GM23338 (cell line): Measurements from ENCODE around the gene NT5M. TPM values are rescaled to one million over a fixed set of nuclear protein-coding genes. Genes with fewer than 3 reads are reported as not detected.

Source experiments
- ATAC-seq: fragments of 200-7000 bp; cut with Tn5 transposase; 3 replicates; pipeline ENCODE4 v1.9.1; 2020
- DNase-seq: peaks from one replicate; pipeline ENCODE4 v3.0.0-alpha.2; 2015; ENCODE audit warnings: low spot score
- H2AFZ ChIP-seq: fragments of 200-600 bp; sonication (generic); 2 replicates; pipeline ENCODE4 v1.8.0; 2016; ENCODE audit warnings: antibody characterized with exemption, mild to moderate bottlenecking, moderate library complexity
- H3F3A ChIP-seq: fragments of 200-600 bp; sonication (generic); replicated peaks from 2 replicates; pipeline ENCODE4 v1.8.0; 2017; ENCODE audit warnings: antibody characterized with exemption, mixed run types, low read depth
- H3K27ac ChIP-seq: fragments of 200-600 bp; sonication (generic); 2 replicates; pipeline ENCODE4 v1.6.1; 2016; ENCODE audit warnings: low read depth
- H3K27me3 ChIP-seq: fragments of 200-600 bp; sonication (generic); 2 replicates; pipeline ENCODE4 v1.8.0; 2016; ENCODE audit warnings: mild to moderate bottlenecking, mixed run types, moderate library complexity; ENCODE audit not compliant: insufficient read depth
- H3K36me3 ChIP-seq: fragments of 200-600 bp; sonication (generic); 2 replicates; pipeline ENCODE4 v1.8.0; 2016; ENCODE audit warnings: mild to moderate bottlenecking; ENCODE audit not compliant: insufficient read depth
- H3K4me1 ChIP-seq: fragments of 200-600 bp; sonication (generic); 2 replicates; pipeline ENCODE4 v1.8.0; 2016; ENCODE audit warnings: mild to moderate bottlenecking, moderate library complexity; ENCODE audit not compliant: insufficient read depth
- H3K4me2 ChIP-seq: fragments of 200-600 bp; sonication (generic); 2 replicates; pipeline ENCODE4 v1.7.1; 2017; ENCODE audit warnings: mixed run types
- H3K4me3 ChIP-seq: fragments of 200-600 bp; sonication (generic); 2 replicates; pipeline ENCODE4 v1.6.1; 2016; ENCODE audit warnings: mixed run types
- H3K79me2 ChIP-seq: fragments of 200-600 bp; sonication (generic); replicated peaks from 2 replicates; pipeline ENCODE4 v1.8.0; 2017; ENCODE audit warnings: mild to moderate bottlenecking; ENCODE audit not compliant: insufficient read depth
- H3K9me2 ChIP-seq: fragments of 200-600 bp; sonication (generic); 2 replicates; pipeline ENCODE4 v1.8.0; 2017; ENCODE audit not compliant: insufficient read depth
- H4K20me1 ChIP-seq: fragments of 200-600 bp; sonication (generic); replicated peaks from 2 replicates; pipeline ENCODE4 v1.8.0; 2017; ENCODE audit warnings: mild to moderate bottlenecking; ENCODE audit not compliant: insufficient read depth
- H3K27ac Mint-ChIP-seq: 2 replicates; pipeline ENCODE4 v1.8.0; 2020; ENCODE audit warnings: inconsistent platforms, mild to moderate bottlenecking, moderate library complexity, mixed read lengths
- H3K27me3 Mint-ChIP-seq: 3 replicates; pipeline ENCODE4 v1.8.0; 2022; ENCODE audit warnings: low read depth, mild to moderate bottlenecking, moderate library complexity, mixed read lengths, inconsistent platforms; ENCODE audit not compliant: insufficient read depth, poor library complexity
- H3K36me3 Mint-ChIP-seq: 3 replicates; pipeline ENCODE4 v1.8.0; 2021; ENCODE audit warnings: low read depth, mild to moderate bottlenecking, inconsistent platforms, moderate library complexity, mixed read lengths
- H3K4me1 Mint-ChIP-seq: 3 replicates; pipeline ENCODE4 v1.8.0; 2020; ENCODE audit warnings: mild to moderate bottlenecking, inconsistent platforms, mixed read lengths
- H3K4me3 Mint-ChIP-seq: 3 replicates; pipeline ENCODE4 v1.8.0; 2021; ENCODE audit warnings: moderate library complexity, mild to moderate bottlenecking, inconsistent platforms, mixed read lengths
- H3K9me3 Mint-ChIP-seq: 3 replicates; pipeline ENCODE4 v1.8.0; 2020; ENCODE audit warnings: moderate library complexity, mild to moderate bottlenecking, inconsistent platforms, mixed read lengths
- NANOG ChIP-seq: IDR thresholded peaks from 2 replicates; pipeline ENCODE4 v1.6.1; 2016; ENCODE audit warnings: antibody characterized with exemption, borderline replicate concordance
- POLR2AphosphoS5 ChIP-seq: IDR thresholded peaks from 2 replicates; pipeline ENCODE4 v1.6.1; 2016; ENCODE audit warnings: antibody characterized with exemption, low read depth
- STAT1 ChIP-seq: IDR thresholded peaks from one replicate; pipeline ENCODE4 v1.6.1; 2016; ENCODE audit warnings: antibody characterized with exemption; ENCODE audit not compliant: unreplicated experiment
- ZNF331 ChIP-seq: fragments of 250-450 bp; sonication (Bioruptor Pico); IDR thresholded peaks from 2 replicates; pipeline ENCODE4 v1.5.0; 2020; ENCODE audit warnings: low read depth, mild to moderate bottlenecking, moderate library complexity
- polyA plus RNA-seq: library from polyadenylated mRNA; unstranded; fragments of >200 nt; fragmentation: Nextera tagmentation; extraction: Ambion mirVana; gene quantifications from 2 replicates; pipeline ENCODE4 v1.2.1, GENCODE V29; 2016
- total RNA-seq: library from RNA; depleted of rRNA; stranded (reverse); fragments of >200 nt; shearing (Covaris generic); gene quantifications from 2 replicates; pipeline ENCODE4 v1.2.3, GENCODE V29; 2014
- TF ChIP-seq, protein P1 (sequence below): fragments of 250-450 bp; sonication (Bioruptor Pico); IDR thresholded peaks from 2 replicates; pipeline ENCODE4 v1.5.0; 2020; ENCODE audit warnings: mild to moderate bottlenecking, moderate library complexity
- TF ChIP-seq, protein P2 (sequence below), 2 experiments: fragments of 200-600 bp in 1 of 2; sonication (generic) in 1 of 2; conservative IDR thresholded peaks; 2 replicates each; pipeline versions ENCODE4 v1.5.1 to v1.6.1; 2016 to 2017; ENCODE audit warnings: antibody characterized with exemption in 2 of 2, low read depth in 2 of 2, mild to moderate bottlenecking in 2 of 2, moderate library complexity in 1 of 2

NT5M gene
- total and polyA plus RNA-seq, 2 experiments from 2014 or later: 6.0 to 10.6 TPM

DNA sequence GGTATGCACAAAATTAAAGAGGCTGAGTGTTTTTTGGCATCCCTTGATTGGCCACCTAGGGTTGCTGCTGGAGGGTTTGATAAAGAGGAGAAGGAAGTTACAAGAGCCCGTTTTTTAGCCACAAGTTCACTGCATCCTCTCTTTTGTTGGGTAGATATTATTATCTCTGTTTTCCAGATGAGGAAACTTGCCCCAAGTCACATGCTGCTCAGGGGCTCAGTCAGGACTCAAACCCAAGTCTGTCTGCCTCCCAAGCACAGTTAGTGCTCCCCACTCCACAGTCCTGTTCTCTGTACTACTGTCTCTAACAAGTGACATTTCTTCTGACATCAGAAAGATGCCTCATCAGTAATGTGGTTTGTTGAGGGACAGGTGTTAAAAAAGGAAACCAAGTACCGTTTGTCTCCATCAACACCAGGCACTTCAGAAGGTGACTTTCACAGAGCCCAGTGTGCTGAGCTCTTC, 1.4 kb downstream of the NT5M start (continued):
- TF ChIP-seq, protein P1, sequence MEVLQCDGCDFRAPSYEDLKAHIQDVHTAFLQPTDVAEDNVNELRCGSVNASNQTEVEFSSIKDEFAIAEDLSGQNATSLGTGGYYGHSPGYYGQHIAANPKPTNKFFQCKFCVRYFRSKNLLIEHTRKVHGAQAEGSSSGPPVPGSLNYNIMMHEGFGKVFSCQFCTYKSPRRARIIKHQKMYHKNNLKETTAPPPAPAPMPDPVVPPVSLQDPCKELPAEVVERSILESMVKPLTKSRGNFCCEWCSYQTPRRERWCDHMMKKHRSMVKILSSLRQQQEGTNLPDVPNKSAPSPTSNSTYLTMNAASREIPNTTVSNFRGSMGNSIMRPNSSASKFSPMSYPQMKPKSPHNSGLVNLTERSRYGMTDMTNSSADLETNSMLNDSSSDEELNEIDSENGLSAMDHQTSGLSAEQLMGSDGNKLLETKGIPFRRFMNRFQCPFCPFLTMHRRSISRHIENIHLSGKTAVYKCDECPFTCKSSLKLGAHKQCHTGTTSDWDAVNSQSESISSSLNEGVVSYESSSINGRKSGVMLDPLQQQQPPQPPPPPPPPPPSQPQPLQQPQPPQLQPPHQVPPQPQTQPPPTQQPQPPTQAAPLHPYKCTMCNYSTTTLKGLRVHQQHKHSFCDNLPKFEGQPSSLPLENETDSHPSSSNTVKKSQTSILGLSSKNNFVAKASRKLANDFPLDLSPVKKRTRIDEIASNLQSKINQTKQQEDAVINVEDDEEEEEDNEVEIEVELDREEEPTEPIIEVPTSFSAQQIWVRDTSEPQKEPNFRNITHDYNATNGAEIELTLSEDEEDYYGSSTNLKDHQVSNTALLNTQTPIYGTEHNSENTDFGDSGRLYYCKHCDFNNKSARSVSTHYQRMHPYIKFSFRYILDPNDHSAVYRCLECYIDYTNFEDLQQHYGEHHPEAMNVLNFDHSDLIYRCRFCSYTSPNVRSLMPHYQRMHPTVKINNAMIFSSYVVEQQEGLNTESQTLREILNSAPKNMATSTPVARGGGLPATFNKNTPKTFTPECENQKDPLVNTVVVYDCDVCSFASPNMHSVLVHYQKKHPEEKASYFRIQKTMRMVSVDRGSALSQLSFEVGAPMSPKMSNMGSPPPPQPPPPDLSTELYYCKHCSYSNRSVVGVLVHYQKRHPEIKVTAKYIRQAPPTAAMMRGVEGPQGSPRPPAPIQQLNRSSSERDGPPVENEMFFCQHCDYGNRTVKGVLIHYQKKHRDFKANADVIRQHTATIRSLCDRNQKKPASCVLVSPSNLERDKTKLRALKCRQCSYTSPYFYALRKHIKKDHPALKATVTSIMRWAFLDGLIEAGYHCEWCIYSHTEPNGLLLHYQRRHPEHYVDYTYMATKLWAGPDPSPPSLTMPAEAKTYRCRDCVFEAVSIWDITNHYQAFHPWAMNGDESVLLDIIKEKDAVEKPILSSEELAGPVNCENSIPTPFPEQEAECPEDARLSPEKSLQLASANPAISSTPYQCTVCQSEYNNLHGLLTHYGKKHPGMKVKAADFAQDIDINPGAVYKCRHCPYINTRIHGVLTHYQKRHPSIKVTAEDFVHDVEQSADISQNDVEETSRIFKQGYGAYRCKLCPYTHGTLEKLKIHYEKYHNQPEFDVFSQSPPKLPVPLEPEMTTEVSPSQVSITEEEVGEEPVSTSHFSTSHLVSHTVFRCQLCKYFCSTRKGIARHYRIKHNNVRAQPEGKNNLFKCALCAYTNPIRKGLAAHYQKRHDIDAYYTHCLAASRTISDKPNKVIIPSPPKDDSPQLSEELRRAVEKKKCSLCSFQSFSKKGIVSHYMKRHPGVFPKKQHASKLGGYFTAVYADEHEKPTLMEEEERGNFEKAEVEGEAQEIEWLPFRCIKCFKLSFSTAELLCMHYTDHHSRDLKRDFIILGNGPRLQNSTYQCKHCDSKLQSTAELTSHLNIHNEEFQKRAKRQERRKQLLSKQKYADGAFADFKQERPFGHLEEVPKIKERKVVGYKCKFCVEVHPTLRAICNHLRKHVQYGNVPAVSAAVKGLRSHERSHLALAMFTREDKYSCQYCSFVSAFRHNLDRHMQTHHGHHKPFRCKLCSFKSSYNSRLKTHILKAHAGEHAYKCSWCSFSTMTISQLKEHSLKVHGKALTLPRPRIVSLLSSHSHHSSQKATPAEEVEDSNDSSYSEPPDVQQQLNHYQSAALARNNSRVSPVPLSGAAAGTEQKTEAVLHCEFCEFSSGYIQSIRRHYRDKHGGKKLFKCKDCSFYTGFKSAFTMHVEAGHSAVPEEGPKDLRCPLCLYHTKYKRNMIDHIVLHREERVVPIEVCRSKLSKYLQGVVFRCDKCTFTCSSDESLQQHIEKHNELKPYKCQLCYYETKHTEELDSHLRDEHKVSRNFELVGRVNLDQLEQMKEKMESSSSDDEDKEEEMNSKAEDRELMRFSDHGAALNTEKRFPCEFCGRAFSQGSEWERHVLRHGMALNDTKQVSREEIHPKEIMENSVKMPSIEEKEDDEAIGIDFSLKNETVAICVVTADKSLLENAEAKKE (CRISPR knock-in tag): no peak
- TF ChIP-seq NANOG: no peak
- no peak for TF ChIP-seq POLR2AphosphoS5
- no peak for TF ChIP-seq ZNF331 (CRISPR knock-in tag)
- TF ChIP-seq, protein P2, sequence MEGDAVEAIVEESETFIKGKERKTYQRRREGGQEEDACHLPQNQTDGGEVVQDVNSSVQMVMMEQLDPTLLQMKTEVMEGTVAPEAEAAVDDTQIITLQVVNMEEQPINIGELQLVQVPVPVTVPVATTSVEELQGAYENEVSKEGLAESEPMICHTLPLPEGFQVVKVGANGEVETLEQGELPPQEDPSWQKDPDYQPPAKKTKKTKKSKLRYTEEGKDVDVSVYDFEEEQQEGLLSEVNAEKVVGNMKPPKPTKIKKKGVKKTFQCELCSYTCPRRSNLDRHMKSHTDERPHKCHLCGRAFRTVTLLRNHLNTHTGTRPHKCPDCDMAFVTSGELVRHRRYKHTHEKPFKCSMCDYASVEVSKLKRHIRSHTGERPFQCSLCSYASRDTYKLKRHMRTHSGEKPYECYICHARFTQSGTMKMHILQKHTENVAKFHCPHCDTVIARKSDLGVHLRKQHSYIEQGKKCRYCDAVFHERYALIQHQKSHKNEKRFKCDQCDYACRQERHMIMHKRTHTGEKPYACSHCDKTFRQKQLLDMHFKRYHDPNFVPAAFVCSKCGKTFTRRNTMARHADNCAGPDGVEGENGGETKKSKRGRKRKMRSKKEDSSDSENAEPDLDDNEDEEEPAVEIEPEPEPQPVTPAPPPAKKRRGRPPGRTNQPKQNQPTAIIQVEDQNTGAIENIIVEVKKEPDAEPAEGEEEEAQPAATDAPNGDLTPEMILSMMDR (conservative IDR thresholded peaks at IDR 0.05; ENCODE audit: low read depth in 2 of 2): no peak

DNA sequence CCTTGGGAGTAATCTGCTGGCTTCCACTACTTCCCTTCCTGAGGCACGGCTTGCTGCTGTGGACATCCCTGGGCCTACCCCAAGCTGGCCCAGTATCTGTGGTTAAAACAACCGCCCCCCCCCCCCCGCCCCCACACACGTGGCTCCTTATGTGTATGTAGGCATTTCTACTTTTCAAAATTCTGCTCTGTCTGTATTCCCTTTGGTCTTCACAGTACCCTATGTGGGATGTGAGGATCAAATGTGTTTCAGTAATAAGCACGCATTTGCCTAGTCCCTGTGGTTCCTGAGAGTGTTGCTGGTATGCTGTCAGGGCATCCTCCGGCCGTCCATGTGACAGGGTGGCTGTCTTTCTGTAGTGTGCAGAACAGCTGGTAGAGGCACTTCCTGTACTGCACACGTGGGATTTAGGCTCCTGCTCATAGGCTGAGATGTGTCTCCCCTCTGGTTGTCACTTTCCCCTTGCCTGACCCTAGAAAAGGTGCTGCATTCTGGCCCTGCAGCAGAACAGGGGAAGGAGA, 2.2 kb downstream of the NT5M start:
- no peak overlapping the region for H2AFZ ChIP-seq
- Mint-ChIP-seq H3K4me1 (peaks cover 23% of the 10 kb centered on the region), H3K36me3 (peaks cover 22% of the 10 kb centered on the region), H3K9me3 (no peaks in the 10 kb centered on the region), H3K4me3 (peak overlapping the region; percentile 42; the same call in 2 of the 3 replicates), H3K27ac (no peak overlapping the region), H3K27me3 (peaks cover 11% of the 10 kb centered on the region)
- no peaks in the 10 kb centered on the region for H3K9me2 ChIP-seq
- no peaks in the 10 kb centered on the region; the same call in 1 of the 2 replicates for H3K79me2 ChIP-seq
- no peak overlapping the region for H3K4me2 ChIP-seq
- peaks cover 17% of the 10 kb centered on the region for H3K4me1 ChIP-seq
- H3K27ac ChIP-seq: no peak overlapping the region
- H3K36me3 ChIP-seq: no peaks in the 10 kb centered on the region
- H3F3A ChIP-seq: peaks cover 6% of the 10 kb centered on the region
- no peaks in the 10 kb centered on the region for H4K20me1 ChIP-seq
- no peak for DNase-seq
- peaks cover 12% of the 10 kb centered on the region for H3K27me3 ChIP-seq
- ATAC-seq: no peak
- no peak overlapping the region for H3K4me3 ChIP-seq
- TF ChIP-seq NANOG: no peak
- TF ChIP-seq ZNF331 (CRISPR knock-in tag): no peak
- TF ChIP-seq STAT1: no peak
- TF ChIP-seq, protein P1 (CRISPR knock-in tag): no peak
